NCI-H82 treated with DMSO at 0.1 percent for 48 hours (cell line): ENCODE results near the gene IL1RAPL2.
"Not testable (repeated sequence)": the region's sequence is repeated elsewhere in the genome, so short reads cannot be mapped to it uniquely, and the experiment has no call there.

Source experiments
- DNase-seq: peaks from one replicate; lab custom pipeline; 2025; ENCODE audit not compliant: unreplicated experiment; lab: John Stamatoyannopoulos, UW

IL1RAPL2 gene

DNA sequence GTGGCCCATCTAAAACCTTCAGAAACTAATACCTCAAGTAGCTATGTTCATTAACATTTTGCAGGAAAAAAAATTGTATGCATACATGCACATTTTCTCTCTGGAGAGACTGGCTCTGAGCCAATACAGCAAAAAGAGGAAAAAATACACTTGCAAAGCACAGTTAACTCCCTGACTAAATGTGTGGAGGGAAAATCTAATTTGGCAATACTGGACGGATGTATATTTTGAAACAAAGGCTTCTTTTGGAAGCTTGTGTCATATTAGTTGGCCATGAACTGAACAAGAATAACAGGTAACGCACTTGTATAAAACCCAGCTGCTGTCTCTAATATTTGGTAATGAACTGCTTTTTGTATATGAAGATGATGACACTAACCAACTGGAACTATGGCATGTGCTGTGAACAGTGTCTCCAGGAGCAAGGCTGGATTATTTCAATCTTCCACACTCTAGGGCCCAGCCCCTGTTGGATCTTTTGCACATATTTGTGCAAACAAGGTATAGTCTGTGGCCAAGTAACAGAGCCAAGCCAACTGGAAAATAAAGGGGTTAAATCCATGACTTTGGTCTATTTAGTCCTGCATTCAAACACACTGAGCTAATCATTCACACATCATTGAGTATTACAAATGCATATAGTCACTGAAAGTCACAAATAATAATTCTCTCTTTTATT, 1188.4 kb downstream of the IL1RAPL2 start:
- no peak for DNase-seq

DNA sequence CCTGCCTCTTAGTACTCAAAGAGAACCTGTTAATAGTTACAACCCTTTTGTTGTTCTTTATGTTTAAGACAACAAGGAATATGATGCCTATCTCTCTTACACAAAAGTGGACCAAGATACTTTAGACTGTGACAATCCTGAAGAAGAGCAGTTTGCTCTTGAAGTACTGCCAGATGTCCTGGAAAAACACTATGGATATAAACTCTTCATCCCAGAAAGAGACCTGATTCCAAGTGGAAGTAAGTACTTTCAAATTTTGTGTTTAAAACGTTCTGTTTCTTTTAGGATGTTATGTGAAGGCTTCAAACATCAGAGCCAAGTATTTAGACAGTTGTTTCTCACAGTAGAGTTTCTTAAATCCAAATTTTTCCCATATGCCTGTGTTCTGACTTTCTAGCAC, 1189.1 kb downstream of the IL1RAPL2 start:
- no peak for DNase-seq

DNA sequence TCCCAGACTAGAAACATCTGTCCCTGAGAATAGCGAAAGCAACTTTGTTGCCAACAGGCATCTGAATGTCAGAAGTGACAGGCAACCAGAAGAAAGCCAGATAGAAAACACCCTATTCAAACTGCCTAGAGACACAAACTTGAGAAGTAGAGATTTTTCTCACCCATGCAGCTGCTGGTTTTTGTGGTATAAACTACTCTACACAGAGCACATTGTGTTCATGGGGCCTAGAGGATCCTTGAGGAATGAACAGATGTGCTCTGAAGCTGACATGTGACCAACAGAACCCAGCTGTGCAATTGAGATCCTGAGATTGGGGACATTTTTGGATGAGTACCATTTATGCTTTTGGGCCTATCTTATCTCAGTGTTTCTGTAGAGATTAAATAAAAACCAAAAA, 1192.8 kb downstream of the IL1RAPL2 start:
- no peak for DNase-seq

DNA sequence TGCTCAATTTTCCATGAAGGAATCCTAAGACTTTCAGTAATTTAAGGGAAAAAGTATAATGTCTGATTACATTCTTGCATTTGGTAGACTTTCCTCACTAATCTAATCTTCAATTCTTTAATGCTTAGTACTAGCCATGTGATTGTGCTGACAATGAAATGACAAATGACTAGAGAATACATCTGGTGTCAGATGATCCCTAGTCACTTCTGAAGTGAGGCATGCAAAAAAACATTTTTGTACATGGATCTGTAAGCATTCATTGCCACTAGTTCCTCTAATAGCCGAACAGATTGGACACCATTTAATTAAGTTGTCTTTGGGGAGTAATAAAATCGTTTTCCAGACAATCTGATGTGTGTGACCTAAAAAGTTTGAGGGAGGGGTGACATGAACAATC, 1193.6 kb downstream of the IL1RAPL2 start:
- DNase-seq: no peak

DNA sequence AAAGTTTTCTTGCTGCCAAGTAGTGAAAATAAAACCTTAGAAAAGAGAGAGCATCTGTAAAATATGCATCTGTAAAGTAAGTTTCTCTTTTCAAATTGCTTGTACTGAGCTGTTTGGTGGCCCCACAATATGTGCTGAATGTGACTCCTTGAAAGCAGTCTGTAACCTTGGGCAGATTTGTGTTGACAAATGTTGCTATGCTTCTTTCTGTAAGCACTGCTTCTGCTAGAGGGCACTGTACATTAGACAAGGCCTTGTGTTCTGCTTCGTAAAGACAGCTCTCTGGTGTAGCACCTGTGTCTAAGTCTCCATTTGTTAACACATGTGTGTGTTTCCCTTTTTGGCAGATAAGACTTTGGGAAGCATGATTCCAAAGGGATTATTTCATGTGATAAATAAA, 1199.7 kb downstream of the IL1RAPL2 start:
- no peak for DNase-seq

DNA sequence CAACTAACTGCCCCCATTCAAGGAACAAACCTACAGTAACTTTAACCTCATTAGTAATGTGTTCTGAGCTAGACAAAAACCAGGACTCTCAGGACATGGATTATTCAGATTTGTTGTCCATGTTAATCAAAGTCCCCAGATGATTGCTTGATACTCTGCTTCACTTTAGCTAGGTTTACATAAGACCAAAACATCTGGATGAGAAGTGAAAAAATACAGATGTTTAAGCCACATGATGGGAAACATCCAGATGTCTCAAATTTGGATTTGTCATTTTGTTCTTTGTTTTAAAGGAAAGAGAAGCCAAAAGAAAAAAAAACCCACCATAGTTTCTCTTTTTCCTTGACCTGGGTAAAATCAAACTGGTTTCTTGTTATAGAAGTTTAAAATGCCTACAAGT, 1207.8 kb downstream of the IL1RAPL2 start:
- DNase-seq: no peak

DNA sequence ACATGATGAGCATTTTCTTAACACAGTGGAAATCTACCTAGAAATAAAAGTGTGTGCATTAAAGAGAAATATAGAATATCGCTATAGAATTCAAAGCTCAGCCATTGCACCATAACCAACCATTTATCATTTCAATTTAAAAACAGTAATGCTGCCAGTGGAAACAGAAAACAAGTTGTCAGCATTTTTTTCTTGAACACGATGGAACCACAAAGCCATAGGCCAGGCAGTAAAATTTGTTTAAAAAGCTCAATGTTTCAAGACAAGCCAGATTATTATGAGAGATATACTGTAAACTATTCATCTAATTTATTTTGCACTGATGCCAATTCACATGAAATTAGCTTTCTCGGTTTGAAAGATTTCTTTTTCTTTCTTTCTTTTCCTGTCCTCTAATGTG, 1209.7 kb downstream of the IL1RAPL2 start:
- DNase-seq: no peak

DNA sequence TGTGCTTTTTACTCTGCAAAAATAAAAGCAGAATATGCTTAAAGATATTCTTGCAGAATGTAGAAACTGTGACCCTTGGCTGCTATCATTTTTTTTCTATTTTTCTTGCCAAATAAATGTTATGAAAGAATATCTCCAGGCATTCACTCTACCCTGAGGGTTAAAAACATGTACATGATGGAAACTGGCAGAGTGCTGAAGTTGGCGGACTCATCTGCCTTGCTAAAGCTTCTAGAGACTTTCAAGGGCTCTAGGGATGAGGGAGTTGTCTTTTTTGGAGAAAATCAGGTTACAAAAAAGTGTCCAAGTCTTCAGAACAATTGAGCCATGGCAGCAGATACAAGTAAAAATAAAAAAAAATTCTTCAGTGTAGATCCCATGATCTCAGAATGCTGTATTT, 1215.8 kb downstream of the IL1RAPL2 start:
- DNase-seq: no peak

DNA sequence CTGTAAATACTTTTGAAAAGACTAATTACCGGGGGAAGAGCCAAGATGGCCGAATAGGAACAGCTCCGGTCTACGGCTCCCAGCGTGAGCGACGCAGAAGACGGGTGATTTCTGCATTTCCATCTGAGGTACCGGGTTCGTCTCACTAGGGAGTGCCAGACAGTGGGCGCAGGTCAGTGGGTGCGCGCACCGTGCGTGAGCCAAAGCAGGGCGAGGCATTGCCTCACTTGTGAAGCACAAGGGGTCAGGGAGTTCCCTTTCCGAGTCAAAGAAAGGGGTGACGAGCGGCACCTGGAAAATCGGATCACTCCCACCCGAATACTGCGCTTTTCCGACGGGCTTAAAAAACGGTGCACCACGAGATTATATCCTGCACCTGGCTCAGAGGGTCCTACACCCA, 1230.9 kb downstream of the IL1RAPL2 start:
- not testable (repeated sequence) for DNase-seq

DNA sequence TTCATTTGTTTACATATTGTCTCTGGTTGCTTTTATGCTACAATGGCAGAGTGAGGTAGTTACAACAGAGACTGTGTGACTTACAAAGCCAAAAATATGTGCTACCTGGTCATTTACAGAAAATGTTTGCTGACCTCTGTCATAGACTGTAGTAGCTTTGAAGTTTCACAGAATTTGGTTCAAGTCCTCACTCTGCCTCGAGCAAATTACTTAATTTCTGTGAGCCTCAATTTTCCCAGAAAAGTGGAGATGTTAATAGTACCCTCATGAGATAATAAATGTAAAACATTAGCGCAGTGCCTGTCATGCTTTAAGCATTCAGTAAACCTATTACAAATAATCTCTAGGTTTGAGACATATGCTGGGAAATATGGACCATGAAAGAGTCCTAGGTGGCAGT, 1237.9 kb downstream of the IL1RAPL2 start:
- no peak for DNase-seq

DNA sequence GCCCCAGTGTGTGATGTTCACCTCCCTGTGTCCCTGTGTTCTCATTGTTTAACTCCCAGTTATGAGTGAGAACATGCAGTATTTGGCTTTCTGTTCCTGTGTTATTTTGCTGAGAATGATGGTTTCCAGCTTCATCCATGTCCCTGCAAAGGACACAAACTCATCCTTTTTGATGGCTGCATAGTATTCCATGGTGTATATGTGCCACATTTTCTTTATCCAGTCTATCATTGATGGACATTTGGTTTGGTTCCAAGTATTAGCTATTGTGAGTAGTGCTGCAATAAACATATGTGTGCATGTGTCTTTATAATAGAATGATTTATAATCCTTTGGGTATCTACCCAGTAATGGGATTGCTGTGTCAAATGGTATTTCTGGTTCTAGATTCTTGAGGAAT, 1239.7 kb downstream of the IL1RAPL2 start:
- DNase-seq: not testable (repeated sequence)

DNA sequence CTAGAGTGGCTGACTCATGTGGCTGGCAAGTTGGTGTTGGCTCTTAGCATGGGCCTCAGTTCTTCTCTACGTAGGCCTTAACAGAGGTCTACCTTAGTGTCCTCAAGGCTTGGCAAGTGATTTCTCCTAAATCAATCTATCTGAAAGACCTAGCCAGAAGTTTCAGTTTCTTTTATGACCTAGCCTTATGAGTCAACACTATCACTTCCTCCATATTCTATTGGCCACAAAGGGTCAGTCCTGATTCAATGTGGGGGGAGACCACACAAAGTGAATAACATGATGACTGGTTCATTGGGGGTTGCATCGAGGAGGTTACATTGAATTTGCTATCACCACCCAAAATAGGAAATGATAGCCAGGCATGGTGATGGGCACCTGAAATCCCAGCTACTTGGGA, 1250.5 kb downstream of the IL1RAPL2 start:
- DNase-seq: no peak
